CD14-positive monocyte (primary cell): ENCODE measurements around the gene FAM221B. TPM values are rescaled to one million over a fixed set of nuclear protein-coding genes. Genes with fewer than 3 reads are reported as not detected.

ENCODE experiments used
- DNase-seq, 3 donors: peaks; one replicate each; pipeline ENCODE4 v3.0.0-alpha.2; 2011 to 2022
- H2AFZ ChIP-seq: 2 replicates; pipeline ENCODE4 v1.6.0; 2012; ENCODE audit warnings: mild to moderate bottlenecking, low read depth, low read length, inconsistent platforms; ENCODE audit not compliant: insufficient read depth, poor library complexity, severe bottlenecking
- H3K27ac ChIP-seq, 2 donors: 1 replicate in 1 of 2; 2 replicates in 1 of 2; pipeline ENCODE4 v1.5.1; 2012 to 2013; ENCODE audit warnings: low read length in 2 of 2, control low read depth in 1 of 2, inconsistent platforms in 1 of 2, low read depth in 1 of 2, mild to moderate bottlenecking in 1 of 2
- H3K27me3 ChIP-seq, 2 donors: one replicate each; pipeline versions ENCODE4 v1.6.0 to v1.6.1; 2011 to 2013; ENCODE audit warnings: low read length in 2 of 2; ENCODE audit not compliant: control insufficient read depth in 2 of 2, insufficient read depth in 2 of 2
- H3K36me3 ChIP-seq, 2 donors: replicated peaks in 1 of 2; 1 replicate in 1 of 2; 2 replicates in 1 of 2; pipeline versions ENCODE4 v1.5.1 to v1.6.1; 2012 to 2013; ENCODE audit warnings: low read length in 2 of 2, control low read depth in 1 of 2, inconsistent platforms in 1 of 2, mild to moderate bottlenecking in 1 of 2; ENCODE audit not compliant: insufficient read depth in 2 of 2, control insufficient read depth in 1 of 2
- H3K4me1 ChIP-seq, 2 donors: 1 replicate in 1 of 2; 2 replicates in 1 of 2; pipeline versions ENCODE4 v1.5.1 to v1.6.1; 2012 to 2013; ENCODE audit warnings: low read length in 2 of 2, control low read depth in 1 of 2, inconsistent platforms in 1 of 2, mild to moderate bottlenecking in 1 of 2, moderate library complexity in 1 of 2; ENCODE audit not compliant: insufficient read depth in 2 of 2, control insufficient read depth in 1 of 2
- H3K4me2 ChIP-seq: replicated peaks from 2 replicates; pipeline ENCODE3; 2012; ENCODE audit warnings: low read length, moderate library complexity, mild to moderate bottlenecking; ENCODE audit not compliant: poor library complexity, severe bottlenecking; ENCODE audit errors: extremely low read depth
- H3K4me3 ChIP-seq, 3 experiments: fragments of 200-600 bp in 1 of 3; sonication (generic) in 1 of 3; replicated peaks in 1 of 3; 1 replicate in 2 of 3; 2 replicates in 1 of 3; pipeline ENCODE4 v1.5.1; 2011 to 2013; ENCODE audit warnings: low read length in 3 of 3, mild to moderate bottlenecking in 3 of 3, control low read depth in 2 of 3, low read depth in 2 of 3, inconsistent platforms in 1 of 3, moderate library complexity in 1 of 3
- H3K79me2 ChIP-seq: 2 replicates; pipeline ENCODE4 v1.6.0; 2012; ENCODE audit warnings: mild to moderate bottlenecking, control low read depth, inconsistent platforms, low read length, moderate library complexity; ENCODE audit not compliant: insufficient read depth
- H3K9ac ChIP-seq: 2 replicates; pipeline ENCODE4 v1.6.0; 2017; ENCODE audit warnings: low read length, mild to moderate bottlenecking; ENCODE audit not compliant: insufficient read depth, poor library complexity, severe bottlenecking
- H3K9me3 ChIP-seq, 2 donors: replicated peaks in 1 of 2; 1 replicate in 1 of 2; 2 replicates in 1 of 2; pipeline versions ENCODE4 v1.5.1 to v1.6.1; 2012 to 2013; ENCODE audit warnings: low read length in 2 of 2, control low read depth in 1 of 2; ENCODE audit not compliant: control insufficient read depth in 1 of 2, insufficient read depth in 1 of 2
- H4K20me1 ChIP-seq: 2 replicates; pipeline ENCODE4 v1.6.0; 2012; ENCODE audit warnings: mild to moderate bottlenecking, low read length, control low read depth, moderate library complexity; ENCODE audit not compliant: insufficient read depth
- H3K27ac Mint-ChIP-seq, 7 donors: one replicate each; pipeline ENCODE4 v1.8.0; 2020; ENCODE audit warnings: mild to moderate bottlenecking in 7 of 7, mixed read lengths in 7 of 7, moderate library complexity in 6 of 7, inconsistent platforms in 2 of 7
- H3K27me3 Mint-ChIP-seq, 3 donors: one replicate each; pipeline ENCODE4 v1.8.0; 2021 to 2022; ENCODE audit warnings: low read depth in 3 of 3, mild to moderate bottlenecking in 3 of 3, mixed read lengths in 3 of 3, moderate library complexity in 3 of 3, inconsistent platforms in 1 of 3
- H3K36me3 Mint-ChIP-seq, 2 donors: one replicate each; pipeline ENCODE4 v1.8.0; 2020; ENCODE audit warnings: mixed read lengths in 2 of 2, inconsistent platforms in 1 of 2, mild to moderate bottlenecking in 1 of 2
- H3K4me1 Mint-ChIP-seq: one replicate; pipeline ENCODE4 v1.8.0; 2020; ENCODE audit warnings: mild to moderate bottlenecking, mixed read lengths
- H3K4me3 Mint-ChIP-seq, 2 donors: one replicate each; pipeline ENCODE4 v1.8.0; 2020; ENCODE audit warnings: mild to moderate bottlenecking in 2 of 2, mixed read lengths in 2 of 2, moderate library complexity in 1 of 2
- H3K9me3 Mint-ChIP-seq, 7 donors: one replicate each; pipeline ENCODE4 v1.8.0; 2020 to 2022; ENCODE audit warnings: mixed read lengths in 7 of 7, mild to moderate bottlenecking in 6 of 7, moderate library complexity in 6 of 7, inconsistent platforms in 2 of 7
- CTCF ChIP-seq: fragments of 200-600 bp; IDR thresholded peaks from one replicate; pipeline ENCODE4 v1.8.0; 2022; ENCODE audit warnings: antibody characterized with exemption, mild to moderate bottlenecking
- WGBS: methylation state at CpG from one replicate; pipeline ENCODE4 v1.1.5; 2013; ENCODE audit warnings: missing lambda C conversion rate; ENCODE audit not compliant: insufficient coverage; 5-methylcytosine and 5-hydroxymethylcytosine counted together
- intact Hi-C, 2 donors: fragments of 100-400 bp; cut with micrococcal nuclease; formaldehyde crosslinking; loops; one replicate each; pipeline versions ENCODE4 v1.15.0 to v1.15.1; 2023
- polyA plus RNA-seq, 3 donors: library from polyadenylated mRNA; depleted of rRNA in 1 of 3; unstranded in 2 of 3; stranded (reverse) in 1 of 3; fragments of 300-500 nt in 2 of 3; fragments of >200 nt in 1 of 3; fragmentation: Illumina TruSeq in 2 of 3; gene quantifications; 1 replicate in 2 of 3; 2 replicates in 1 of 3; pipeline ENCODE4 v1.2.3, GENCODE V29; 2012 to 2021

The FAM221B gene
- polyA plus RNA-seq, 3 donors = 0.05 to 0.63 TPM; not detected in 1

- no peak overlapping the region for H3K27ac ChIP-seq
- DNase-seq = peak in 1 of 3 donors; percentile 61
- Mint-ChIP-seq H3K27me3 (peaks cover 16 to 29% (median 26%) of the 10 kb centered on the region in 3 donors), H3K4me1 (peaks cover 79% of the 10 kb centered on the region), H3K36me3 (peaks cover 36 to 45% of the 10 kb centered on the region in 2 donors), H3K4me3 (peak overlapping the region in 1 of 2 donors; percentile 69), H3K27ac (peak overlapping the region in 3 of 7 donors; percentile 21 to 76 (median 40)), H3K9me3 (peaks cover 7 to 10% (median 8%) of the 10 kb centered on the region in 7 donors)
- TF ChIP-seq CTCF = no peak
- H3K9ac ChIP-seq = no peak overlapping the region
- no peaks in the 10 kb centered on the region for H3K36me3 ChIP-seq
- no peak overlapping the region for H2AFZ ChIP-seq
- peaks cover 66 to 68% of the 10 kb centered on the region in 2 donors for H3K4me1 ChIP-seq
- no peaks in the 10 kb centered on the region for H3K9me3 ChIP-seq
- 57% methylated on average over 4 of the region's 5 CpGs for WGBS
- no peak overlapping the region for H3K4me3 ChIP-seq
- intact Hi-C loops = no loop called here
- no peak overlapping the region for H3K4me2 ChIP-seq
- H3K79me2 ChIP-seq = no peaks in the 10 kb centered on the region
- no peaks in the 10 kb centered on the region for H4K20me1 ChIP-seq
- no peaks in the 10 kb centered on the region for H3K27me3 ChIP-seq
These were observed 11.4 kb upstream of the FAM221B start for GRCh38 chr9:35839926-35840325.

GRCh38 chr9:35836595-35836994 lies 8.1 kb upstream of the FAM221B start:
- TF ChIP-seq CTCF = no peak
- H3K27ac ChIP-seq = no peak overlapping the region
- DNase-seq = no peak
- no peak overlapping the region for H3K9ac ChIP-seq
- H3K27ac Mint-ChIP-seq = no peak overlapping the region
- no peaks in the 10 kb centered on the region for H4K20me1 ChIP-seq
- H3K4me1 Mint-ChIP-seq = peaks cover 78% of the 10 kb centered on the region
- H2AFZ ChIP-seq = no peak overlapping the region
- H3K4me1 ChIP-seq = peaks cover 67 to 68% of the 10 kb centered on the region in 2 donors
- intact Hi-C loops = no loop called here
- peaks cover 39 to 42% of the 10 kb centered on the region in 2 donors for H3K36me3 Mint-ChIP-seq
- H3K9me3 Mint-ChIP-seq = peaks cover 5 to 10% (median 8%) of the 10 kb centered on the region in 7 donors
- no peak overlapping the region for H3K4me3 Mint-ChIP-seq
- peaks cover 17 to 31% (median 25%) of the 10 kb centered on the region in 3 donors for H3K27me3 Mint-ChIP-seq
- no peaks in the 10 kb centered on the region for H3K27me3 ChIP-seq
- 100% methylated on average over 3 of the region's 5 CpGs for WGBS
- no peaks in the 10 kb centered on the region for H3K79me2 ChIP-seq
- no peak overlapping the region for H3K4me2 ChIP-seq
- no peaks in the 10 kb centered on the region for H3K36me3 ChIP-seq
- H3K9me3 ChIP-seq = no peaks in the 10 kb centered on the region
- no peak overlapping the region for H3K4me3 ChIP-seq
